ENCODE data around the gene RDX. TPM values are rescaled to one million over a fixed set of nuclear protein-coding genes. Genes with fewer than 3 reads are reported as not detected.
A peak's percentile ranks its signal among the peaks of the same experiment; 100 is the strongest.

RDX gene
- total and polyA plus RNA-seq, 2 of the 4 experiments (the other 2 are of a cell fraction): 61.1 to 72.4 TPM

GRCh38 chr11:110297726-110298300, 1.4 kb upstream of the RDX start:
- H3K9me3 ChIP-seq (ENCODE audit: control insufficient read depth, insufficient read depth, low read length): no peaks in the 10 kb centered on the region
- H2AK9ac ChIP-seq (replicated peaks; ENCODE audit: low read depth, low read length, poor library complexity): no peak overlapping the region
- peaks cover 21% of the 10 kb centered on the region for H4K20me1 ChIP-seq (ENCODE audit: insufficient read depth, low read length)
- H2BK15ac ChIP-seq (ENCODE audit: low read depth, low read length): no peak overlapping the region
- no peak overlapping the region for H2BK5ac ChIP-seq (ENCODE audit: low read depth, low read length, poor library complexity, severe bottlenecking)
- no peak overlapping the region for H2AFZ ChIP-seq (replicated peaks; ENCODE audit: low read length, poor library complexity)
- dilution Hi-C loops (cut with HindIII; ENCODE audit: low sequenced_read_pairs, unreplicated experiment) (no loop called here), intact Hi-C loops (cut with micrococcal nuclease) (loop anchor here (1.0 to 5.0 kb wide), 2 partner anchors 69 to 135 kb away; no protein-coding TSS in a partner anchor), in situ Hi-C loops (cut with MboI; ENCODE audit: low sequenced_read_pairs) (no loop called here)
- H4K5ac ChIP-seq (ENCODE audit: low read depth, low read length): no peak overlapping the region
- ChIA-PET CTCF (no interaction called here), POLR2A (ENCODE audit: unreplicated experiment) (no interaction called here)
- H3K36me3 ChIP-seq (ENCODE audit: control insufficient read depth, insufficient read depth, low read length): no peaks in the 10 kb centered on the region
- no peak overlapping the region for H2BK120ac ChIP-seq (ENCODE audit: low read depth, low read length)
- H3K27me3 ChIP-seq (ENCODE audit: control insufficient read depth, insufficient read depth, low read length): no peaks in the 10 kb centered on the region
- H3K56ac ChIP-seq (ENCODE audit: extremely low read depth, insufficient read depth, low read length): no peak overlapping the region
- no peak overlapping the region for H3K4me3 ChIP-seq (ENCODE audit: insufficient read depth, low read depth, low read length)
- BruUV-seq (replicated peaks): no TSS peak
- no peak overlapping the region for H3K14ac ChIP-seq (replicated peaks; ENCODE audit: low read depth, low read length)
- 60% methylated on average over 1 of the region's 3 CpGs; no CpG with 5 or more reads in 1 of the 2 experiments for whole genome bisulfite sequencing, 2 experiments (ENCODE audit: extremely low coverage in 2 of 2, insufficient read length in 1 of 2)
- peaks cover 0 to 10% of the 10 kb centered on the region in 2 experiments; a peak in 2 of 4 replicates for H3K79me1 ChIP-seq (ENCODE audit: low read depth in 1 of 2, low read length in 2 of 2)
- H3K18ac ChIP-seq (ENCODE audit: low read depth, low read length): no peak overlapping the region
- no peak overlapping the region; the same call in 1 of the 2 replicates for H2AK5ac ChIP-seq (ENCODE audit: low read depth, low read length)
- peaks cover 4% of the 10 kb centered on the region for H3K9me1 ChIP-seq (ENCODE audit: insufficient read depth, low read length)
- H3K4me2 ChIP-seq (ENCODE audit: low read depth, low read length): peak overlapping the region; percentile 95; the same call in 1 of the 2 replicates
- H3K23ac ChIP-seq (ENCODE audit: low read depth, low read length): no peak overlapping the region
- H4K8ac ChIP-seq (ENCODE audit: low read depth in 2 of 2, low read length in 2 of 2): 0 out of 4 replicates have a peak overlapping the region, but pooled peaks of 1 of the 2 experiments have one; percentile 9
- H3K4ac ChIP-seq (ENCODE audit: low read depth, low read length): no peak overlapping the region
- DNase-seq (no peak), ATAC-seq (ENCODE audit: low read depth) (no peak)
- H4K91ac ChIP-seq (ENCODE audit: insufficient read depth, low read depth, low read length): no peak overlapping the region
- H3K4me1 ChIP-seq (ENCODE audit: control insufficient read depth, insufficient read depth, low read length): peaks cover 13% of the 10 kb centered on the region
- TF ChIP-seq ELK1 (IDR thresholded peaks at IDR 0.05; ENCODE audit: borderline replicate concordance, low read depth, low read length) (no peak), CEBPB (IDR thresholded peaks at IDR 0.05; ENCODE audit: low read depth, low read length) (peak; percentile 99)
- no peak overlapping the region for H2BK20ac ChIP-seq (ENCODE audit: low read depth, low read length)
- no peak overlapping the region for H3K9ac ChIP-seq (ENCODE audit: low read depth, low read length)
- no peak overlapping the region for H3K27ac ChIP-seq (ENCODE audit: insufficient read depth, low read length)
